Skeletal muscle satellite cell (primary cell): ENCODE results near the gene PHACTR1.

Experiments
- H3K27me3 ChIP-seq: 2 replicates; pipeline ENCODE4 v1.7.0; 2013; ENCODE audit warnings: low read length; ENCODE audit not compliant: control insufficient read depth, insufficient read depth
- H3K36me3 ChIP-seq: 2 replicates; pipeline ENCODE4 v1.7.0; 2013; ENCODE audit warnings: mild to moderate bottlenecking, control low read depth, low read length; ENCODE audit not compliant: insufficient read depth
- H3K4me1 ChIP-seq: 2 replicates; pipeline ENCODE4 v1.7.0; 2013; ENCODE audit warnings: low read length; ENCODE audit not compliant: control insufficient read depth, insufficient read depth
- H3K4me2 ChIP-seq: 2 replicates; pipeline ENCODE4 v1.7.0; 2013; ENCODE audit warnings: mild to moderate bottlenecking, low read length
- H3K4me3 ChIP-seq: 2 replicates; pipeline ENCODE4 v1.7.0; 2013; ENCODE audit warnings: low read length
- H3K9ac ChIP-seq: 2 replicates; pipeline ENCODE4 v1.7.0; 2013; ENCODE audit warnings: mild to moderate bottlenecking, low read depth, low read length, moderate library complexity
- H3K9me3 ChIP-seq: replicated peaks from 2 replicates; pipeline ENCODE4 v1.7.0; 2013; ENCODE audit warnings: mild to moderate bottlenecking, control low read depth, low read length

The PHACTR1 gene

GRCh38 chr6:13282393-13283069 is 566.0 kb downstream of the PHACTR1 start:
- Histone ChIP-seq H3K4me1 (no peaks in the 10 kb centered on the region), H3K36me3 (no peaks in the 10 kb centered on the region), H3K9ac (no peak overlapping the region), H3K4me3 (no peak overlapping the region), H3K9me3 (no peaks in the 10 kb centered on the region), H3K4me2 (no peak overlapping the region), H3K27me3 (no peaks in the 10 kb centered on the region)

DNA sequence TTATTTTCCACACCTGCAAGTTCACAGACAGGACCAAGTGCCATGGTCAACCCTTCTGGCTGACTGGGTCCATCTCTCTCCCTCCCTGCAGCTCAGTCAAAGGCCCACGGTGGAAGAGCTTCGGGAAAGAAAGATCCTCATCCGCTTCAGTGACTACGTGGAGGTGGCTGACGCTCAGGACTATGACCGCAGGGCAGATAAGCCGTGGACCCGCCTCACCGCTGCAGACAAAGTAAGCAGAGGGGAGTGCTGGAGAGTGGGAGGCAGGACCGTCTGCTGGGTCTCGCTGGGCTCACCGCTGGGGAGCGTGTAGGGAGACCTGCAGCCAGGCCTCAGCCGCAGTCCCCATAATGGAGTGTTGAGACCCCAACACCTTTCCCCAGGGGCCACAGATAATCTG is 566.8 kb downstream of the PHACTR1 start:
- Histone ChIP-seq H3K4me1 (no peaks in the 10 kb centered on the region), H3K27me3 (no peaks in the 10 kb centered on the region), H3K4me2 (no peak overlapping the region), H3K9ac (no peak overlapping the region), H3K9me3 (no peaks in the 10 kb centered on the region), H3K4me3 (no peak overlapping the region), H3K36me3 (no peaks in the 10 kb centered on the region)

- Histone ChIP-seq H3K9me3 (no peaks in the 10 kb centered on the region), H3K4me3 (no peak overlapping the region), H3K36me3 (peaks cover 3% of the 10 kb centered on the region), H3K4me1 (no peaks in the 10 kb centered on the region), H3K4me2 (no peak overlapping the region), H3K27me3 (no peaks in the 10 kb centered on the region), H3K9ac (no peak overlapping the region)
These were observed 568.1 kb downstream of the PHACTR1 start for GRCh38 chr6:13284646-13285045.

- Histone ChIP-seq H3K9me3 (no peaks in the 10 kb centered on the region), H3K36me3 (peaks cover 7% of the 10 kb centered on the region), H3K27me3 (no peaks in the 10 kb centered on the region), H3K4me1 (no peaks in the 10 kb centered on the region), H3K4me3 (no peak overlapping the region), H3K4me2 (no peak overlapping the region), H3K9ac (no peak overlapping the region)
These were observed 569.1 kb downstream of the PHACTR1 start for GRCh38 chr6:13285705-13286104.

DNA sequence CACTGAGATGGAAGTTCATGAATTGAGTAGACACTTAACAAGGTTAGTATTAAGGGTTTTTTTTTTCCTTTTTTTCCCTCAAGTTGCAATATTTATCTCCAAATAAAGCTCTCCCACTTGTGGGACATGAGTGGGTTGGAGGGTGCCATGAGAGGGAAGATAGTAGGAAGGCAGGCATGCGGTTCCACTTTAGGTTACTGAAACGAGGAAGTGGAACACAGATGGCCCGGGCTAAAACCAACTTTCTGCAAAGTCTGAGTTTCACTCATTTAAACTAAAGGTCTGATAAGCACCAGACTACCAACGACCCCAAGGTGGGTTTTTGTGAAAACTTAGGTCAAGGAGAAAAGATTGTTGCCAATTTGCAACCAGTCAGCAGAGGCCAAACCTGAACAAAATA is 569.6 kb downstream of the PHACTR1 start:
- no peak overlapping the region for H3K4me3 ChIP-seq
- no peak overlapping the region for H3K4me2 ChIP-seq
- H3K9me3 ChIP-seq, result no peaks in the 10 kb centered on the region
- H3K9ac ChIP-seq, result no peak overlapping the region
- H3K27me3 ChIP-seq, result no peaks in the 10 kb centered on the region
- H3K4me1 ChIP-seq, result no peaks in the 10 kb centered on the region
- H3K36me3 ChIP-seq, result peaks cover 8% of the 10 kb centered on the region

DNA sequence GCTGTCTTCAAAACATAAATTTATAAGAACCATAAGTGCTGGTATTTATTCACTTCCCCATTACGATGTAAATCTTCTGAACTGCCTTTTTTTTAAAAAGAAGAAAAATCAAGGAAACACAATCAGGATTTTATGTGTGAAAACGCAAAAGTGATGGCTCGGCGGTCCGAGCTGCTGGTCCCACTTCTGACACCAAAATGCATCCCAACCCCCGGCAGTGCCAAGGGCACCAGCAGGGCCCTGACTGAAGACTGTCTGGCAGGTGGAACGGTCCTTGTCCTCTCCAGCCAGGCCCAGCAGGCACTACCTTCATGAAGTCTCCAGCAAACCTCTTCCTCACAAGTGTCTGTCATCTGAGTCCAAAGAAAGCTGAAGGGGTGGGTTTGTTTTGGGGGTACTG is 570.5 kb downstream of the PHACTR1 start:
- Histone ChIP-seq H3K27me3 (no peaks in the 10 kb centered on the region), H3K9me3 (no peaks in the 10 kb centered on the region), H3K4me2 (no peak overlapping the region), H3K9ac (no peak overlapping the region), H3K4me3 (no peak overlapping the region), H3K36me3 (peaks cover 13% of the 10 kb centered on the region), H3K4me1 (no peaks in the 10 kb centered on the region)

DNA sequence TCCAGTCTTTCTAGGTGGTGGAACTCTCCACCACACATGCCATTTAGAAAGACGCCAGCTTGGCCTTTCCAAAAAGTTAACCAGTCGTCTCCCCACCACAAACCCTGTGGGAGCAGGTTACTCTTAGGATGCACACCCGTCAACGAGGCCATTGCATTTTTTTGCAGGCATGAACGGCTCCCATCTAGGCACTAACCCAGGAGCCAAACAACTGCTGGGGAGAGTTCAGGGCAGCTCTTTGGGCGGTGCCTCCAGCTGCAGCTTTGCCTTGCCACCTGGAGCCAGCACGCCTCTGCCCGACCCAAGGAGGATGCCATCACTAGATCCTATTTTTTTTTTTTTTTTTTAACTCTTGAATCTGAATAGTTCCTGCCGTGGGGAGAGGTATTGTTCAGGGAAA is 571.9 kb downstream of the PHACTR1 start:
- no peaks in the 10 kb centered on the region for H3K4me1 ChIP-seq
- no peaks in the 10 kb centered on the region for H3K27me3 ChIP-seq
- H3K9me3 ChIP-seq, result no peaks in the 10 kb centered on the region
- peaks cover 22% of the 10 kb centered on the region for H3K36me3 ChIP-seq
- H3K4me2 ChIP-seq, result no peak overlapping the region
- no peak overlapping the region for H3K9ac ChIP-seq
- no peak overlapping the region for H3K4me3 ChIP-seq

DNA sequence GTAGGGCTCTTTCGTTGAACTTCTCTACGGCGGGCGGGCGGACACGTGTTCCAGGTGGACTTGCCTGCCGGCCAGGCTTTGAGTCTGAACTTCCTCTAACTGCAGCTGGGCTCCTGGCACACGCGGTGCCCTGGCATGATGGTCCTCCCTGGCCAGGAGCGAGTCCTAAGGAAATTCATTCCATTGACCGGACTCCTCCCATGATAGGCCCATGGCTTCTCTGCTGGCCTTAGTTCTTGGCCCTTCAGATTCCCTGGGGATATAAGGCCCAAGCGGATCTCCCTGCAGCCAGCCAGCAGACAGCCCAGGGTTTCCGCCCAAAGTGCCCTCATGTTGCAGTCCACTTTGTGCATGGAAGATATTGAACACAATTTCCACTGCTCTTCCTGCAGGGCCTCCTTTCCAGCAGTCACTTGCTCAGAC is 572.4 kb downstream of the PHACTR1 start:
- peaks cover 24% of the 10 kb centered on the region for H3K36me3 ChIP-seq

DNA sequence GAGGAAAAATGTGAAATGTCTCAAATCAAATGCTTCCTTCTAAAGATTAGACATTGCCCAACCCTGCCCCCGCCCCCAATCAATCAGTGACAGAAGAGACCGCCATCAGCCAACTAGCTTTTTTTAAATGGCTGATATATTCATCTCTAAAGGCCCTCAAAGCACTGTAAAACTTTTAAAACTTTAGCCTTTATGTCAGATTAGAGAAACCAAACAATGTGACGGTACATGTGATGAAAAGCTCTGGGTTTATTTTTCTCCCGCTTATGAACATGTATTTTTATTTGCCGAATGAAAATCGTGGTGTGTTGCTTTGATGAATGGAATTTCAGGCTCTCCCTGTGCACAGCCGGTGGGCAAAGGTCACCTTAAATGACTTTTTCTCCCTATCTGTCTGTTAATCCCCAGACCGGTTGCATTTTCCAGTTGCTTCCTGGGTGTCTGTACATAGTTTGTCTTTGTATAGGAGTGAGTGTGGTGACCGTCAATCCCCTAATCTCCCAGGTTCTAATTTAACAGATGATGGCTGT is 573.3 kb downstream of the PHACTR1 start:
- Histone ChIP-seq H3K36me3 (peaks cover 33% of the 10 kb centered on the region), H3K9ac (no peak overlapping the region), H3K4me3 (no peak overlapping the region), H3K4me2 (no peak overlapping the region), H3K4me1 (no peaks in the 10 kb centered on the region), H3K9me3 (no peaks in the 10 kb centered on the region), H3K27me3 (no peaks in the 10 kb centered on the region)

More for the DNA sequence above, 572.4 kb downstream of the PHACTR1 start:
- no peaks in the 10 kb centered on the region for H3K27me3 ChIP-seq
- no peaks in the 10 kb centered on the region for H3K9me3 ChIP-seq
- H3K4me1 ChIP-seq, result no peaks in the 10 kb centered on the region
- H3K4me3 ChIP-seq, result no peak overlapping the region
- no peak overlapping the region for H3K4me2 ChIP-seq
- H3K9ac ChIP-seq, result no peak overlapping the region

- no peak overlapping the region for H3K9ac ChIP-seq
These were observed 573.8 kb downstream of the PHACTR1 start for GRCh38 chr6:13290335-13290734.

DNA sequence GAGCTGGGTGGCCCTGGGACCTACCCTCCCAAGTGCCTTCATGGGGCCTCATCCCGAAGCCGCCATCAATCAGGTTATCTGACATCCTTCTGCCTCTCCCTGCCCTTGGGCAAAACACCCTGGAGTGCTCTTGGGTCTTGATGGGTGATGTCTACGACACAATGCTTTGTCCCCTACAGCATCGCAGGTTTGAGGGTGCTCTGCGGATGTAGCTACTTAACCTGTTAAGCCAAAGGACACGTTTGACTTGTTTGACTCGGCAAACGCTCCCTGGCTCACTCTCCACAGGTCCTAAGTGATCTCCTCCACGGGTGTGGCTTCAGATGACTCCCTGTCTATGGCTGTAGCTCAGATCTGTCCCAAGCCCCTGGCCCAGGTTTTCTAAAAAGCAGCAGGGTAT is 576.2 kb downstream of the PHACTR1 start:
- no peaks in the 10 kb centered on the region for H3K4me1 ChIP-seq
- no peaks in the 10 kb centered on the region for H3K9me3 ChIP-seq
- no peaks in the 10 kb centered on the region for H3K27me3 ChIP-seq
- H3K9ac ChIP-seq, result no peak overlapping the region
- H3K36me3 ChIP-seq, result peaks cover 44% of the 10 kb centered on the region
- H3K4me2 ChIP-seq, result no peak overlapping the region
- H3K4me3 ChIP-seq, result no peak overlapping the region

More at GRCh38 chr6:13290335-13290734, 573.8 kb downstream of the PHACTR1 start:
- H3K27me3 ChIP-seq, result no peaks in the 10 kb centered on the region
- no peaks in the 10 kb centered on the region for H3K9me3 ChIP-seq
- peaks cover 38% of the 10 kb centered on the region for H3K36me3 ChIP-seq
- no peak overlapping the region for H3K4me2 ChIP-seq
- no peak overlapping the region for H3K4me3 ChIP-seq
- no peaks in the 10 kb centered on the region for H3K4me1 ChIP-seq

DNA sequence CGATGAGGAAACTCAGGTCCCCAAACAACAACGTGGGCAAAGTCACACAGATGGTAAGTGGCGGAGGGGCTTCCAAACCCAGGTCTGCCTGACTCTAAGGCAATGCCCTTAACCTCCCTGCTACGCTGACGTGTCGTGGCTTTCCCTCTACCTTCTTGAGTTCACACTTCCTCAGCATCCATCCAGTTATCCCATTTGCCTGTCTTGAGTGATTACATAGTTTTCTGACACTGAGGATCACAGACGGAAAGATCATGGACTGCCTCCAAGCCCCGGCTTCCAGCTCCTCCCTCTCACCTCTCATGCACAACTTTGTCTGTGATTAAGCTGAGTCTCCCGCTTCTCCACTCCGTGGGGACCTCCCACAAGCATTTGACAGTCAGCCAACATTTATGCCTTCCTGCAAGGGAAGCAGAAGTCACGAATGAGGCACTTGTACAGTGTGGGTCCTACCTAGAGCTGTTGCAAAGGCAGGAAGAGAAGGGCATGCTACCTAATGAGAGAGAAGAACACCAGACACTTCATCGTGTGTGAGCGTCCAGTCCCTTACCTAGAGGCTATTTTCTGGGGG is 578.0 kb downstream of the PHACTR1 start:
- no peak overlapping the region for H3K4me2 ChIP-seq
- H3K36me3 ChIP-seq, result peaks cover 50% of the 10 kb centered on the region
- no peak overlapping the region for H3K4me3 ChIP-seq
- H3K9me3 ChIP-seq, result no peaks in the 10 kb centered on the region
- no peaks in the 10 kb centered on the region for H3K4me1 ChIP-seq
- H3K27me3 ChIP-seq, result no peaks in the 10 kb centered on the region
- no peak overlapping the region for H3K9ac ChIP-seq
